ENCODE data around the gene LRRC46.

Gene LRRC46

GRCh38 chr17:47810200-47810821, 21.2 kb upstream of the LRRC46 start:
- DNase-seq (ENCODE audit: low read depth) = peak; percentile 64
- no peak overlapping the region for H3K4me3 ChIP-seq (ENCODE audit: low read depth, low read length)
- TF ChIP-seq CTCF (IDR thresholded peaks at IDR 0.05; ENCODE audit: control insufficient read depth, extremely low read depth, insufficient read depth) = no peak

GRCh38 chr17:47810901-47811635, 20.4 kb upstream of the LRRC46 start:
- DNase-seq (ENCODE audit: low read depth) = no peak
- no peak for TF ChIP-seq CTCF (IDR thresholded peaks at IDR 0.05; ENCODE audit: control insufficient read depth, extremely low read depth, insufficient read depth)
- no peak overlapping the region for H3K4me3 ChIP-seq (ENCODE audit: low read depth, low read length)

GRCh38 chr17:47811709-47812108, 19.8 kb upstream of the LRRC46 start:
- no peak overlapping the region for H3K4me3 ChIP-seq (ENCODE audit: low read depth, low read length)
- DNase-seq (ENCODE audit: low read depth) = no peak
- TF ChIP-seq CTCF (IDR thresholded peaks at IDR 0.05; ENCODE audit: control insufficient read depth, extremely low read depth, insufficient read depth) = no peak

- TF ChIP-seq CTCF (IDR thresholded peaks at IDR 0.05; ENCODE audit: control insufficient read depth, extremely low read depth, insufficient read depth) = no peak
- no peak for DNase-seq (ENCODE audit: low read depth)
- H3K4me3 ChIP-seq (ENCODE audit: low read depth, low read length) = no peak overlapping the region
Observed at GRCh38 chr17:47812146-47812920, 19.1 kb upstream of the LRRC46 start.

- TF ChIP-seq CTCF (IDR thresholded peaks at IDR 0.05; ENCODE audit: control insufficient read depth, extremely low read depth, insufficient read depth) = no peak
- DNase-seq (ENCODE audit: low read depth) = no peak
- H3K4me3 ChIP-seq (ENCODE audit: low read depth, low read length) = no peak overlapping the region
Observed at GRCh38 chr17:47813077-47813476, 18.4 kb upstream of the LRRC46 start.

GRCh38 chr17:47813512-47814031, 17.9 kb upstream of the LRRC46 start:
- no peak for TF ChIP-seq CTCF (IDR thresholded peaks at IDR 0.05; ENCODE audit: control insufficient read depth, extremely low read depth, insufficient read depth)
- H3K4me3 ChIP-seq (ENCODE audit: low read depth, low read length) = no peak overlapping the region
- DNase-seq (ENCODE audit: low read depth) = no peak

Data from LNCaP clone FGC (cell line).